HG02981 (cell line): Measurements from ENCODE around the gene ZNF362.
"Not testable (repeated sequence)": the region's sequence is repeated elsewhere in the genome, so short reads cannot be mapped to it uniquely, and the experiment has no call there.

Source experiments
- ATAC-seq: cut with Tn5 transposase; IDR thresholded peaks from one replicate; pipeline ENCODE4 v1.9.1; 2021; ENCODE audit warnings: mild to moderate bottlenecking, moderate library complexity; ENCODE audit not compliant: unreplicated experiment

Gene ZNF362

DNA sequence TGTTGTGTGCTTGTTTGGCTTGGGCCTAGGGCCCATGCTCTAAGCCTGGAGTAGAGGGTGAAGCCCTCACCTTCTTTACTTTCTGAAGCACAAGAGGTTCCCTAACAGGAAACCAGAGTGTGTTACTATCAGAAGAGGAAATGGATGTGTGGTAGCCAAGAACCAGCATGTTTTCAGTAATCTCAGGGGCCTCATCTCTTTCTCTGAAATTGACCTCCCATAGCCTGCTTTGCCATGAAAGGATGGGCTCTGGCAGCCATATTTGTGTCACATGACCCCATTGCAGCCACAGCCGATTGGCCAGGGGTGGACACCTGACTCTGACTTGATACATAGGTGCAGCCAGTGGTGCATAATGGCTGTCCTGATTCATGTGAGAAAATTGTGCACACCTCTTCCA lies 46.0 kb downstream of the ZNF362 start:
- no peak for ATAC-seq

DNA sequence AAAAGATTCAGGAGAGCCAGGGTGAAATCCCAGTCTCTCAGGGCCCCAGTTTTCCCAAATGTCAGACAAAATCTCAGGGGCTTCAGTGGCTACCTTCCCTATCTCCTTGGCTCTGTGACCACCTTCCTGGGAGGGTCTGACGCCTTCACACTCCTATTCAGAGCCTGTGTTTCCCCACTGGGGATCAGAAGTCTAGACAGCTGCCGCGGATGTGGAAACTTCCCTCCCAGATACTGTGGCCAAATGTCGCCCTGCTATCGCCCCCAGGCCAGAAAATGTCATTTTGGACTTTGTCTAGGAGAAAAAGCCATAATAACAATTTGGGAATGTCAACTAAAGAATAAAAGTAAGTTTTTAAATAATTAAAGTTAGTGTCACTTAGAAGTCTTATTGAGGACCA lies 48.7 kb downstream of the ZNF362 start:
- no peak for ATAC-seq

DNA sequence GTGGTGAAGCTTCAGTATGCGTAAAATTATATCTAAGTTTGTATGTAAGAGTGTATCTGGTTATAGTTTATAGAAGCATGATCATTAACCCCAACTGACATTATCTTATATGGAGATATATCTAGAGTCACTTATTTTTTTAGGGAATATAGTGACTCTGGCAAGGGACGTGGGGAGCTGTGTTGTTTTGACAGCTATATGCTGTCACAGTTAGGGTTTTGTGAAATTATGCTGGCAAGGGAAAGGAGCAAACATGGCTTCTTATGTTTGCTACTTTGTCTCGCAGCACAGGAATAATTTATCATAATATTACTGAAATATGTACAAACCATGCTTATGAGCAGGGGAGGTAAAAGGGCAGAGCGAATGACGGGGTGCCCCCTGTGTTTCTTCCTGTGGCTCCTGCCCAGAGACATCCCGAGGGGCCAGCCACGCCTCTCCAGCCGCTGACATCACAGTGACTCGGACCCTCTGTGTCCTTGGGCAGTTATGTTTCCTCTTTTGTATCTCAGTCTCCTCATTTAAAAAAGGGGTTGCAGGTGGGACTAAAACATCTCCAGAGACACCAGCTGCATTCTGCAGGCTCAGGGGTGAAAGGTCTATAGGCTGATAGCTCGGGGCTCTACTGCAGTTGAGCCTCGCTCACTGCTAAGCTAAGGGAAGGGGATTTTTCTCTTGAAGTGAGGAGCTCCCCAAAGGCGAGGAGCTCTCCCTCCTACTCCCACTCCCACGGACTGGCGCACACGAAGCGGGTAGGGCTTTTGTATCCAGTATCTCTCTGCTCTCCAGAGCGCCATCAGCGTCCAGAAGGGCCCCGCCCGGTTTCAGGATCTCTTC lies 49.7 kb downstream of the ZNF362 start:
- no peak for ATAC-seq

- ATAC-seq: no peak
These were observed 50.6 kb downstream of the ZNF362 start for GRCh38 chr1:33306653-33307493.

DNA sequence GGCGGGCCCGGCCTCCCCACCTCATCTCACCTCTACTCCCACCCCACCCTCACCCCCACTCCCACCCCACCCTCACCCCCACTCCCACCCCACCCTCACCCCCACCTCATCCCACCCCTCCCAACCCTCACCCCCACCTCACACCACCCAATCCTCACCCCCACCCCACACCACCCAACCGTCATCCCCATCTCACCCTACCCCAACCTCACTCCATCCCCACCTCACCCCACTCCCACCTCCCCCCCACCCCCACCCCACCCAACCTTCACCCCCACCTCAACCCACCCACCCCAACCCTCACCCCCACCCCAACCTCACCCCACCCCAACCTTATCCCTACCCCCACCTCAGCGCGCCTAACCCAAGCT lies 51.2 kb downstream of the ZNF362 start:
- ATAC-seq: no peak

DNA sequence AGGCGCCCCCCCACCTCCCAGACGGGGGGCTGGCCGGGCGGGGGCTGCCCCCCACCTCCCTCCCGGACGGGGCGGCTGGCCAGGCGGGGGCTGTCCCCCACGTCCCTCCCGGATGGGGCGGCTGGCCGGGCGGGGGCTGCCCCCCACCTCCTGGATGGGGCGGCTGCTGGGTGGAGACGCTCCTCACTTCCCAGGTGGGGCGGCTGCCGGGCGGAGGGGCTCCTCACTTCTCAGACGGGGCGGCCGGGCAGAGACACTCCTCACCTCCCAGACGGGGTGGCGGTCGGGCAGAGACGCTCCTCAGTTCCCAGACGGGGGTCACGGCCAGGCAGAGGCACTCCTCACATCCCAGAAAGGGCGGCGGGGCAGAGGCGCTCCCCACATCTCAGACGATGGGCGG lies 53.1 kb downstream of the ZNF362 start:
- not testable (repeated sequence) for ATAC-seq

DNA sequence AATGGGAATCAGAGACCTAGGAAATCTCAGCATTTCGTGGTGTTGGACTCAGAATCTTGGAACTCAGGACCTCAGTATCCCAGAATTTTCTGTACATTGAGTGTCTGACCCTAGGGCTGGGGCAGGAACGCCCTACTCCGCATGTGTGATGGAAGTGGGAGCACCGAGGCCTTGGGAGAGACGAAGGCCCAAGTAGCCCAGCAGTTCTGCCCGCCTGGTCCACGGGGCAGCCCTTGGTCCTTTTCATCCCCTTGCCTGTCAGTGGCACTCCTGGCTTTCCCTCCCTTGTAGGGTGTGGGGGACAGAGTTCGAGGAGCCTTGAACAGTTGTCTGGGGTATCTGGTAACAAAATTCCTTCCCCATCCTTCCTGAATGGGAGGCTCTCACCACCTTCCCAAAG lies 54.4 kb downstream of the ZNF362 start:
- ATAC-seq: no peak

DNA sequence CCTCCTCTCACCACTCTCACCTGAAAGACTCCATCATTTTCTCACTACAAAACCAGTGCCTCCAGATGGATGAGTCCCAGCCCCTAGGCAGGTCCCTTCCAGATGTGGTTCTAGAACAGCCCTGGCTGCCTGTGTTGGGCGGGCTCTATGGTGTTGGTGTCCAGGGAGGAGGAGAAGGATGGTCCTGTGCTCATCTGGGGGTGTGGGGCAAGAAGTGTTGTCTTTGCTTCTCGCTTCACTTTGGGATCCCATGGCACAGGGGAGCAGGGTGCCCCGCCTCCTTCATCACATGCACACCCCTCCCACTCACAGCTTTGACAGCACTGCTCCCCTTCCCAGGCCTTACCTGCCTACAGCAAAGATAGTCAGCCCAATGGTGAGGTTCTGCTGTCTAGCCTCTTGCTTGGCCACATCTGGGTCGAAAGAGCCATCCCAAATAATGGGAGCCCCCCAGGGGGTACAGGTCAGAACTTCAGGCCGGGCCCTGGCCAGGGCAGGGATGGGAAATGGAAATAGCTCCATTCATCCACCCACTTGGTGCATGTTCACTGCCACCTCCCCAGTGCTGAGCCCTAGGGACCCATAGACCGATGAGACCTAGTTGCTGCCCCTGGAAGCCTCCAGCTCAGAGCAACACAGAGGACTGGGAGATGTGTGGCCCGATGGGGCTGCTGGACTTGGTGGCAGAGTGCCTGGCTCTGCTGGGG lies 55.6 kb downstream of the ZNF362 start:
- ATAC-seq: no peak

DNA sequence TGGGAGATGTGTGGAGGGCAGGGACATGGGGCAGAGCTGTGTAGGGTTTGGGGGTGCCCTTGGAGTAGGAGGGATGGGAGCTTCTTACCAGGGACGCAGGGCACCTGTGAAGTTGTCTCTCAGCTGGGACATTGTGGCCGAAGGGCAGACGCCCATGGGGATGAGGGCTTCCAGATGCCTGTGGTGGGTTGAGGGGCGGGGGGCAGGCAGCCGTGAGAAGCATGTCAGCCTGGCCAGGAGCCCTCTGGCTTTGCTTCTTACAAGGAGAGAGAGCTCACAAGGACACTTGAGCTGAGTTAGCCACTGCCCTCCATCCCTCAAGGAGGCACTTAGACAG lies 56.1 kb downstream of the ZNF362 start:
- no peak for ATAC-seq

GRCh38 chr1:33314416-33314815 lies 58.1 kb downstream of the ZNF362 start:
- ATAC-seq: no peak

DNA sequence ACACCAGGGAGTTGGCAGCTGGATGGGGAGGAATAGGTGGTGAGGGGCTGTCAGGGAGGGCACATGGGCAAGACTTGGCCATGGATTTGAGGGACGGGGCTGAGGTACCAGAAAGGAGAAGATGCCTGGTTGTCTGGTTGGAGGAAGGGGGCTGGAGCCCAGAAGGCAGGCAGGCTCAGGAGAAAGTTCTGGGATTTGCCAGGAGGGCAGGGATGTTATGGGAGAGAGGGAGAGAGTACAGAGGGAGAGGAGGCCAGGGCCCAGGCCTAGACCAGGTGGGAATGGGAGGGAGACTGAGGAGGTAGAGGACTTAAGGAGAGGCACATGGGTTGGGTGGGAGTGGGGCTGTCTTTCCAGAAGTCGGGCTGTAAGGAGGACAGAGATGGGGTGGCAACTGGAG lies 60.3 kb downstream of the ZNF362 start:
- ATAC-seq: no peak

- ATAC-seq: no peak
These were observed 61.1 kb downstream of the ZNF362 start for GRCh38 chr1:33317354-33317753.

- ATAC-seq: no peak
These were observed 61.7 kb downstream of the ZNF362 start for GRCh38 chr1:33317946-33318345.

DNA sequence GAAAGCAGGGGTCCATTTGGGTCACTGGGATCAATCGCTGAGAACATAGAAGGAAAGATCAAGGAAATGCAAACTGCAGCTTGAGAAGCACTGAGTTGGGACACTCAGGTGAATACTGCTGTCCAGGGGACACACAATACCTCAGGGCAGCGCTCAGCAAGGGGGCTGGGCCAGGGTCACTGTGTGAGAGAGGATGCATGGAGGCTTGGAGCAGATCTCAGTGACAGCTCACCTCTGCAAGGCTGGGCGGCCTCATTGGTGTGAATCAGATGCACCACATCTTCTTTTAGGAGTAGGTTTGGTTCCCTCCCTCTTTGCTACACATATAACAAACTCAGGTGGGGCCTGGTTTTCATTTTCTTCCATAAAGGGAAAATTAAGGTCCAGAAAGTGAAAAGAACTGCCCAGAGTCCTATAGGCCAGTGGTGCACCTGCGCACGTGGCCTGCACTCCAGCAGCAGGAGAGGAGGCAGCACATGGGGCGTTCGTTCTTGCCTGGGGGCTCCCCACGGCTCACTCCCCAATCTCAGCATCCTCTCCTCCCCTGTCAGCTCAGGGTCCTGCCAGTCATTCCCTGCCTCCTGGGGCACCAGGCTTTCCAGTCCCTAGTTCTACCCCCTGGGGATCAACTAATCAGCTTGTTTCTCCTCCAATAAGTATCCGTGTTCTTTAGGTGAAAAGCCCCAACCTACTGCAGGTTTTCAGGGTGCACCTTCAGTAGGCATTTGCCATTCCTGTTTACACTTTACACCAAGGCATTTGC lies 63.1 kb downstream of the ZNF362 start:
- ATAC-seq: no peak

DNA sequence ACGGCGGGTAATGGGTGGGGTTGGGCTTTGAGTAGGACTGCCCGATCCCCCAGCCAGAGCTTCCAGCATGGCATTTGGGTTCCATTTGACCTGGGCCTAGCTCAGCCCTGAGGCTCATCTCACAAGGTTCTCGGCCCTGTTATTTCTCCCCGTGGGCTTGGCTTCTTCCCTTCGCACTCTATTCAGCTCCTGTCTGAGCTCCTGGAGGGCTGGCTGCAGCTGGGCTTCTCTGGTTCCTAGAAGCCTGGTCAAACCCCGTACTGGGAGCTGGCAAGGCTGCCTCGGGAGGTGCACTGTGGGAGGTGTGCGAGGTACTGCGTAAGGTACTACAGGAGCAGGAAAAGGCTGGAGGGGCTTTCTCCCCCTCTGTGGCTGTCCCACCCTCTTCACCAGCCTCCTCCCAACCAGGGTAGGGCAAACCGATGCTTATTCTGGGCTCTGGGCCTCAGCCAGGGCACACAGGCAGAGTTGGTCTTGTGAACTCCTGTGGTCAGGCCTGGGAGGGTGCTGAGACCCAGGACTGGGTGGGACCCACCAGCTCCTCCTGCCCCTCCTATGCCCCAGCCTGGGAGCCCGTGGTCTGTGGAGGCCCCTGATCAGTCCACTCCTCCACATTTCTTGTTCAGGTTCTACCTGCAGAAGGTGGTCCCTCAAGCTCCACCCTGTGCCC lies 63.8 kb downstream of the ZNF362 start:
- no peak for ATAC-seq

DNA sequence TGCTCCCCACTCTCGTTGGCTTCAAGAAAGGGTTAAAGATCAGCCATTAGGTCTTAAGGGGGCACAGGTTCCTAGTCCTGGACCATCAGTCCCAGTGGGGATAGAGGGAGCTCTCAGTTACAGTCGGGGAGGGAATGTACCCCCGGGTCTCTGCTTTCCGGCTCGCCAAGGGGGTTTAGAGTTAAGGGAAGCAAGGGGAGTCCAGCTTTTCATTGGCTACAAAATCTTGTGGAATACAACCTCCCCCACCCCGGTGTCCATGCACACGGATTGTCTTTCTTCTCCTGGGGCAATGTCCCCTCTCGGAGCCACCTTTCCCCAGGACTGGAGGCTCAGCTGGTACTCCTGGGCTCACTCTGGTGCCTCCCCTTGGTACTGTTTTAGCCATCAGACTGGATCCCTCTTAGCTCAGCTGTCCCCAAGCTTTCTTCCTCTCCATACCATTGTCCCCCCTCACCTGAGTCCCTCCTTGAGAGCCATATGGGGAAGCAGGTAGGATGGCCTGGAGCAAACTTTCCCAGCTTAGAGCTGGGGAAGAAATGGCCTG lies 64.4 kb downstream of the ZNF362 start, which contains the start of gene A3GALT2:
TSS of gene A3GALT2 (minus strand) at position 480 of the 547 bp plus-strand sequence. CDS start at position 480, 0 bp downstream.
- ATAC-seq: no peak

DNA sequence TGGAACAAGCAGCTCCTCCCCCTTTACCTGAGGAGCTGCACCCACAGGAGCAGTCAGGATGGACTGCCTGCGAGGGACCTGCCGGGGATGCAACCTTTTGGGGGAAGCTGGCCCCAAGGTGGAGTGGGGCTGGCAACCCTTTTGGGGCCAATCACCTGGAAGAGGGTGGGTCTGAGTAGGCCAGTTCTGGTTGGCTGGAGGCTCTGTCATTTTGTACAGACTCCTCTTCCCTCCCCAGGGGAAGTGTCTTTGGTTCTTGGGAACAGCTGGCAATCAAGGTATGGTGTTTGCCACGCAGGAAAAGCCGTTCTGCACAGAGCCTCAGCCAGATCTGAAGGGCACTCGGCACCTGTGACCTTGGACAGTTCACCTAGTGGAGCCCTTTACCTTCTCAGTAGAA lies 64.9 kb downstream of the ZNF362 start:
- no peak for ATAC-seq

DNA sequence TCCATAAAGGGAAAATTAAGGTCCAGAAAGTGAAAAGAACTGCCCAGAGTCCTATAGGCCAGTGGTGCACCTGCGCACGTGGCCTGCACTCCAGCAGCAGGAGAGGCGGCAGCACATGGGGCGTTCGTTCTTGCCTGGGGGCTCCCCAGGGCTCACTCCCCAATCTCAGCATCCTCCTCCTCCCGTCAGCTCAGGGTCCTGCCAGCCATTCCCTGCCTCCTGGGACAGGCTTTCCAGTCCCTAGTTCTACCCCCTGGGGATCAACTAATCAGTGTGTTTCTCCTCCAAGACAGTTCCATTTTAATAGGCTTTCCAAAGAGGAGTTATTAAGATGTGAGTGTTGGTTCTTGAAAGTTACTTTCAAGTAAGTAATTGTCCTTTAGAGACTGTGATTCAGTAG lies 65.8 kb downstream of the ZNF362 start:
- ATAC-seq: no peak

DNA sequence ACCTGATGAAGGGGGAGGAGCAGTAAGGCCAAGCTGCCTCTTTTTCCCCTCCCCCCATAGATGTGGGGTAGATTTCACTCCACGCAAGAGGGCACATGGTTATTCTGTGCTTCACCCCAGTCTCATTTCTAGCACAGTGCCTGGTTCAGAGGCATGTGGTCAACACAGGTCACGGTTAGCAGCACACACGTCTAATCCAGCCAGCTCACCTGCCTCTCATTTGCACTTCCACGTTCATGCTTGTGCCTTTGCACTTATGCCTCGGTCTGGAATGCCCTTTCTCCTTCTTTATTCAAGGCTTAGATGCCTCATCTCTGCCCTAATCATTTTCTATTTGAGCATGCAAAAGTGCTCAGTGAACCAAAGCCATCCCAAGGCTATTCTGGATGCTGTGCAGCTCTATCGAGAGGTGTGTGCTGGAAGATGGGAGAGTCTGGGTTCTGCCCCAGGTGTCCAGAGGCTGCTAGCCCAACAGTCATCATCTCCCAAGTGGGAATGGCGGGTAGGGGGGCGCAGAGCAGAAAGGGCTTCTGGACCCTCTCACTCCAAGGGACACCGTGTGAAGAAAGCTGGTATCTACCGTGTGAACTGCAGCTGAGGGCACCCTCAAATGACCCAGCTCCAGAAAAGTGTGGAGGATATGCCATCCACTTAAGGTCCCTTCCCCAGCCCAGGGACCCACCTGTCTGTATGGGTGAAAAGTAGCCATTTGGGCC lies 66.7 kb downstream of the ZNF362 start:
- ATAC-seq: no peak
